DND-41 (cell line): ENCODE results near the gene EEA1.

ENCODE experiments used
- CTCF ChIP-seq: IDR thresholded peaks from 2 replicates; pipeline ENCODE4 v1.5.1; 2012; ENCODE audit warnings: borderline replicate concordance, low read length, moderate library complexity, mild to moderate bottlenecking; ENCODE audit not compliant: poor library complexity, severe bottlenecking; ENCODE audit errors: extremely low read depth
- EZH2 ChIP-seq: IDR thresholded peaks from 3 replicates; pipeline ENCODE4 v1.6.1; 2012; ENCODE audit warnings: borderline replicate concordance, low read depth, mild to moderate bottlenecking, moderate library complexity, low read length, inconsistent platforms; ENCODE audit not compliant: severe bottlenecking

DNA sequence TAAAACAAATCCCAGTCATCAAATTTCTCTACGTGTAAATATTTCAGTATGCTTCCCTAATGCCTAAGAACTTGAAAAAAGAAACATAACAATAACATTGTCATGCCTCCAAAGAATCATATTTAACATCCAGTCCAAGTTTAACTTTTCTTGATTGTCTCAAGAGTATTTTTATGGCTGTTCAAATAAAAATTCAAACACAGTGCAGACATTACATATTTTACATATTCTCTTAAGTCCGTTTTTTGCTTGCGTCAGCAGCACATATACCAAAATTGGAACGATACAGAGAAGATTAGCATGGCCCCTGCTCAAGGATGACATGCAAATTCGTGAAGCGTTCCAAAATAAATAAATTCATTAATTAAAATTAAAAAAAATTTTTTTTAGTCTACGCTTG is 23.3 kb upstream of the EEA1 start:
- TF ChIP-seq CTCF: no peak
- TF ChIP-seq EZH2: no peak
